ENCODE data around the gene TAPBPL.
A peak's percentile ranks its signal among the peaks of the same experiment; 100 is the strongest.

TAPBPL gene

GRCh38 chr12:6469092-6469491, 17.2 kb downstream of the TAPBPL start:
- Histone ChIP-seq H3K27ac (ENCODE audit: low read length) (no peak overlapping the region; the same call in 1 of the 2 replicates), H3K9ac (ENCODE audit: low read length) (peak overlapping the region; percentile 73; the same call in 1 of the 2 replicates)

DNA sequence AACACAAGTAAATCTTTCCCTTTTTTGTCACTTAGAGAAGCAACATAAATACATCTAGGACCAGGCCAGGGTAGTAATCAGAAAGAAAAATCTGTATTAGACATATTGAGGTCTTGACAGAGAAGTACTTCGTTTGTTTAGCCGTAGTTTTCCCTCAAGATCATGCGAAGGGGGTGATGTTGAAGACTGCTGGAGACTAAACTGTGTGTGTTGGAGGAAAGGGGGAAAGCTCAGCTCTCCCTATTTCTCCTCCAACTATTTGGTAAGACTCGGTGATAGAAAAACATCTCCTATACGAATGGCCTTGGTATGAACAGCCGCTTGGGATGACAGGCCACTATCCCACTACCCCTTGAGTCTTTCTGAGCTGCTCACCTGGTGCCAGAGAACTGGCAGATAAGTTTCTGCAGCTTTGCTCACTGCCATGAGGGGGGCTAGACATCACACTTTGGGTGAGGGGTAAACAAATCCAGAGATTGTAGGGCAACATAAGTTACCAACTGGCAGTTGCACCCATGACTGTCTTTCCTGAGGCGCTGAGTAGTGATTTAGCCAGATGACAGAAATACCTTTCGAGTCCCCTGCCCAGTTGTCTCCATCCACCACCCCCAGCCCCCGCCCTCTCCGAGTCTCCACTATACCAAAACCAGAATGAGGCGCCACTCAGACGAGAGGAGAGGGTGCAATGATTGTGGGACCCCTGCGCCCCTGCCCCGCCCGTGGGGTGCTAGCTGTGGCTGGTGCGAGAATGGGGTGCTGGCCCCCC, 17.9 kb downstream of the TAPBPL start:
- Histone ChIP-seq H3K4me3 (ENCODE audit: low read length) (peak overlapping the region; percentile 92), H3K9me3 (replicated peaks; ENCODE audit: insufficient read depth, low read length) (no peaks in the 10 kb centered on the region), H3K79me2 (ENCODE audit: low read length) (peaks cover 40% of the 10 kb centered on the region), H3K9me2 (replicated peaks; ENCODE audit: insufficient read depth, low read length) (no peaks in the 10 kb centered on the region), H3K36me3 (replicated peaks; ENCODE audit: insufficient read depth, low read length) (no peaks in the 10 kb centered on the region), H3K9ac (ENCODE audit: low read length) (peak overlapping the region; percentile 73), H2AFZ (ENCODE audit: low read length) (peak overlapping the region; percentile 82), H4K20me1 (ENCODE audit: insufficient read depth, low read length) (no peaks in the 10 kb centered on the region), H3K27ac (ENCODE audit: low read length) (peak overlapping the region; percentile 89; the same call in 1 of the 2 replicates), H3K27me3 (replicated peaks; ENCODE audit: insufficient read depth, low read length) (0 out of 2 replicates have a peak, but pooled peaks cover 11% of the 10 kb centered on the region), H3K4me2 (ENCODE audit: low read depth, low read length) (peak overlapping the region; percentile 92), H3K4me1 (ENCODE audit: low read length) (peaks cover 24% of the 10 kb centered on the region), H3F3A (ENCODE audit: insufficient read depth, low read length) (peaks cover 13% of the 10 kb centered on the region; the same call in 1 of the 2 replicates)
- TF ChIP-seq, protein P1, sequence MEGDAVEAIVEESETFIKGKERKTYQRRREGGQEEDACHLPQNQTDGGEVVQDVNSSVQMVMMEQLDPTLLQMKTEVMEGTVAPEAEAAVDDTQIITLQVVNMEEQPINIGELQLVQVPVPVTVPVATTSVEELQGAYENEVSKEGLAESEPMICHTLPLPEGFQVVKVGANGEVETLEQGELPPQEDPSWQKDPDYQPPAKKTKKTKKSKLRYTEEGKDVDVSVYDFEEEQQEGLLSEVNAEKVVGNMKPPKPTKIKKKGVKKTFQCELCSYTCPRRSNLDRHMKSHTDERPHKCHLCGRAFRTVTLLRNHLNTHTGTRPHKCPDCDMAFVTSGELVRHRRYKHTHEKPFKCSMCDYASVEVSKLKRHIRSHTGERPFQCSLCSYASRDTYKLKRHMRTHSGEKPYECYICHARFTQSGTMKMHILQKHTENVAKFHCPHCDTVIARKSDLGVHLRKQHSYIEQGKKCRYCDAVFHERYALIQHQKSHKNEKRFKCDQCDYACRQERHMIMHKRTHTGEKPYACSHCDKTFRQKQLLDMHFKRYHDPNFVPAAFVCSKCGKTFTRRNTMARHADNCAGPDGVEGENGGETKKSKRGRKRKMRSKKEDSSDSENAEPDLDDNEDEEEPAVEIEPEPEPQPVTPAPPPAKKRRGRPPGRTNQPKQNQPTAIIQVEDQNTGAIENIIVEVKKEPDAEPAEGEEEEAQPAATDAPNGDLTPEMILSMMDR (IDR thresholded peaks at IDR 0.05; ENCODE audit: low read length) = no peak
- TF ChIP-seq EZH2phosphoT487 (IDR thresholded peaks at IDR 0.05; ENCODE audit: low read length) (no peak), EZH2 (optimal IDR thresholded peaks at IDR 0.05; ENCODE audit: low read depth, low read length) (no peak)
- peak; percentile 21 for DNase-seq

More at GRCh38 chr12:6469092-6469491, 17.2 kb downstream of the TAPBPL start:
- Histone ChIP-seq H3K79me2 (ENCODE audit: low read length) (peaks cover 46% of the 10 kb centered on the region), H3F3A (ENCODE audit: insufficient read depth, low read length) (peaks cover 13% of the 10 kb centered on the region; the same call in 1 of the 2 replicates), H3K36me3 (replicated peaks; ENCODE audit: insufficient read depth, low read length) (no peaks in the 10 kb centered on the region), H3K4me3 (ENCODE audit: low read length) (peak overlapping the region; percentile 92), H2AFZ (ENCODE audit: low read length) (no peak overlapping the region), H3K4me2 (ENCODE audit: low read depth, low read length) (peak overlapping the region; percentile 92), H3K9me3 (replicated peaks; ENCODE audit: insufficient read depth, low read length) (no peaks in the 10 kb centered on the region), H3K4me1 (ENCODE audit: low read length) (peaks cover 24% of the 10 kb centered on the region), H4K20me1 (ENCODE audit: insufficient read depth, low read length) (no peaks in the 10 kb centered on the region), H3K9me2 (replicated peaks; ENCODE audit: insufficient read depth, low read length) (no peaks in the 10 kb centered on the region), H3K27me3 (replicated peaks; ENCODE audit: insufficient read depth, low read length) (0 out of 2 replicates have a peak, but pooled peaks cover 5% of the 10 kb centered on the region)
- TF ChIP-seq, protein P1 (IDR thresholded peaks at IDR 0.05; ENCODE audit: low read length) = no peak
- TF ChIP-seq EZH2phosphoT487 (IDR thresholded peaks at IDR 0.05; ENCODE audit: low read length) (no peak), EZH2 (optimal IDR thresholded peaks at IDR 0.05; ENCODE audit: low read depth, low read length) (no peak)
- DNase-seq = no peak

- Histone ChIP-seq H3K9me3 (replicated peaks; ENCODE audit: insufficient read depth, low read length) (no peaks in the 10 kb centered on the region), H3K27ac (ENCODE audit: low read length) (peak within 1 kb of the TSS; percentile 89), H3K9ac (ENCODE audit: low read length) (peak within 1 kb of the TSS; percentile 73), H3K9me2 (replicated peaks; ENCODE audit: insufficient read depth, low read length) (no peaks in the 10 kb centered on the region), H3K36me3 (replicated peaks; ENCODE audit: insufficient read depth, low read length) (no peaks in the 10 kb centered on the region), H3K4me1 (ENCODE audit: low read length) (peaks cover 24% of the 10 kb centered on the region), H3K4me3 (ENCODE audit: low read length) (peak within 1 kb of the TSS; percentile 92), H3K79me2 (ENCODE audit: low read length) (peaks cover 38% of the 10 kb centered on the region), H2AFZ (ENCODE audit: low read length) (peak within 1 kb of the TSS; percentile 92), H4K20me1 (ENCODE audit: insufficient read depth, low read length) (no peaks in the 10 kb centered on the region), H3K4me2 (ENCODE audit: low read depth, low read length) (peak within 1 kb of the TSS; percentile 92), H3K27me3 (replicated peaks; ENCODE audit: insufficient read depth, low read length) (0 out of 2 replicates have a peak, but pooled peaks cover 11% of the 10 kb centered on the region), H3F3A (ENCODE audit: insufficient read depth, low read length) (peaks cover 13% of the 10 kb centered on the region; the same call in 1 of the 2 replicates)
- DNase-seq = peak; percentile 97
- TF ChIP-seq EZH2 (optimal IDR thresholded peaks at IDR 0.05; ENCODE audit: low read depth, low read length) (no peak), EZH2phosphoT487 (IDR thresholded peaks at IDR 0.05; ENCODE audit: low read length) (no peak)
- TF ChIP-seq, protein P1 (IDR thresholded peaks at IDR 0.05; ENCODE audit: low read length) = no peak
Measured at GRCh38 chr12:6470375-6471163, 18.7 kb downstream of the TAPBPL start, which contains the start of gene VAMP1. VAMP1 (minus strand) TSS chr12:6470677; CDS start chr12:6470531, 146 bp downstream.

Measured in MM.1S (cell line).